HEK293 (cell line): ENCODE measurements around the gene KRT5.

Experiments used
- CTCF ChIA-PET: fragments of 350-600 bp; formaldehyde crosslinking; extraction: SDS; loops from one replicate; lab custom pipeline; 2021; ENCODE audit warnings: antibody characterized with exemption; lab: Yijun Ruan, JAX
- POLR2A ChIA-PET: fragments of 300-600 bp; formaldehyde crosslinking; extraction: SDS; loops from one replicate; lab custom pipeline; 2020; ENCODE audit warnings: antibody characterized with exemption, inconsistent platforms; lab: Yijun Ruan, JAX
- H3K27ac ChIP-seq: fragments of 200-500 bp; sonication (Bioruptor generic); 2 replicates; pipeline ENCODE4 v1.5.1; 2014; ENCODE audit warnings: low read depth, low read length, control low read depth, inconsistent platforms; ENCODE audit errors: extremely low read depth
- H3K36me3 ChIP-seq, 2 experiments: fragments of 200-500 bp in 1 of 2; sonication (Bioruptor generic) in 1 of 2; 1 replicate in 1 of 2; 2 replicates in 1 of 2; pipeline ENCODE4 v1.5.1; 2014 to 2017; ENCODE audit warnings: inconsistent platforms in 2 of 2, low read length in 2 of 2; ENCODE audit not compliant: control insufficient read depth in 2 of 2, insufficient read depth in 1 of 2
- H3K4me1 ChIP-seq: fragments of 200-500 bp; sonication (Bioruptor generic); 2 replicates; pipeline ENCODE4 v1.5.1; 2014; ENCODE audit warnings: mild to moderate bottlenecking, low read length, inconsistent platforms; ENCODE audit not compliant: control insufficient read depth, insufficient read depth
- H3K4me3 ChIP-seq: 2 replicates; pipeline ENCODE4 v1.5.1; 2011; ENCODE audit warnings: low read depth, mild to moderate bottlenecking, control low read depth, low read length, moderate library complexity
- H3K9me3 ChIP-seq: fragments of 200-500 bp; sonication (Bioruptor generic); 2 replicates; pipeline ENCODE4 v1.5.1; 2014; ENCODE audit warnings: low read depth, low read length, inconsistent platforms; ENCODE audit not compliant: control insufficient read depth, insufficient read depth
- BCL11B ChIP-seq: fragments of 450-650 bp; formaldehyde crosslinking; IDR thresholded peaks from 2 replicates; pipeline ENCODE4 v1.5.1; 2016; ENCODE audit warnings: low read depth, missing biosample characterization, missing genetic modification characterization
- GLIS2 ChIP-seq: fragments of 450-650 bp; formaldehyde crosslinking; IDR thresholded peaks from 2 replicates; pipeline ENCODE4 v1.5.1; 2016; ENCODE audit warnings: missing biosample characterization, missing genetic modification characterization
- HOXA7 ChIP-seq: sonication (generic); formaldehyde crosslinking; IDR thresholded peaks from 2 replicates; pipeline ENCODE4 v1.8.1; 2022; ENCODE audit warnings: missing genetic modification reagents, borderline replicate concordance
- KLF8 ChIP-seq: fragments of 450-650 bp; formaldehyde crosslinking; IDR thresholded peaks from 2 replicates; pipeline ENCODE4 v1.5.1; 2016; ENCODE audit warnings: missing biosample characterization, missing genetic modification characterization
- REPIN1 ChIP-seq: fragments of 450-650 bp; formaldehyde crosslinking; IDR thresholded peaks from 2 replicates; pipeline ENCODE4 v1.5.1; 2017; ENCODE audit warnings: missing biosample characterization, missing genetic modification characterization, low read depth
- SCRT1 ChIP-seq: fragments of 450-650 bp; formaldehyde crosslinking; IDR thresholded peaks from 2 replicates; pipeline ENCODE4 v1.5.1; 2016; ENCODE audit warnings: missing biosample characterization, missing genetic modification characterization, borderline replicate concordance
- SETDB1 ChIP-seq: IDR thresholded peaks from one replicate; pipeline ENCODE4 v1.6.1; 2017; ENCODE audit warnings: mild to moderate bottlenecking, low read length, moderate library complexity, mixed read lengths; ENCODE audit not compliant: insufficient read length
- SP2 ChIP-seq: fragments of 450-650 bp; formaldehyde crosslinking; IDR thresholded peaks from 2 replicates; pipeline ENCODE4 v1.5.1; 2016; ENCODE audit warnings: missing biosample characterization, missing genetic modification characterization
- TCF7L2 ChIP-seq: IDR thresholded peaks from 2 replicates; pipeline ENCODE4 v1.6.1; 2011; ENCODE audit warnings: low read depth, mild to moderate bottlenecking, inconsistent platforms, low read length, moderate library complexity, borderline replicate concordance
- ZBTB21 ChIP-seq: fragments of 450-650 bp; formaldehyde crosslinking; IDR thresholded peaks from 2 replicates; pipeline ENCODE4 v1.5.1; 2017; ENCODE audit warnings: missing biosample characterization, missing genetic modification characterization
- ZNF112 ChIP-seq: fragments of 450-650 bp; formaldehyde crosslinking; IDR thresholded peaks from 2 replicates; pipeline ENCODE4 v1.5.0; 2017; ENCODE audit warnings: missing biosample characterization, missing genetic modification characterization
- ZNF132 ChIP-seq: fragments of 450-650 bp; formaldehyde crosslinking; IDR thresholded peaks from 2 replicates; pipeline ENCODE4 v1.5.1; 2017; ENCODE audit warnings: missing biosample characterization, missing genetic modification characterization, borderline replicate concordance
- ZNF16 ChIP-seq: fragments of 450-650 bp; formaldehyde crosslinking; IDR thresholded peaks from 2 replicates; pipeline ENCODE4 v1.5.1; 2016; ENCODE audit warnings: low read depth, missing biosample characterization, missing genetic modification characterization
- ZNF211 ChIP-seq: fragments of 450-650 bp; formaldehyde crosslinking; IDR thresholded peaks from 2 replicates; pipeline ENCODE4 v1.5.1; 2016; ENCODE audit warnings: low read depth, missing biosample characterization, missing genetic modification characterization
- ZNF292 ChIP-seq: fragments of 450-650 bp; formaldehyde crosslinking; IDR thresholded peaks from 2 replicates; pipeline ENCODE4 v1.5.1; 2016; ENCODE audit warnings: low read depth, missing biosample characterization, missing genetic modification characterization, borderline replicate concordance
- ZNF544 ChIP-seq: fragments of 450-650 bp; formaldehyde crosslinking; IDR thresholded peaks from 2 replicates; pipeline ENCODE4 v1.5.0; 2017; ENCODE audit warnings: missing biosample characterization, missing genetic modification characterization
- ZNF600 ChIP-seq: fragments of 450-650 bp; formaldehyde crosslinking; IDR thresholded peaks from 2 replicates; pipeline ENCODE4 v1.5.1; 2016; ENCODE audit warnings: missing biosample characterization, missing genetic modification characterization
- ZNF670 ChIP-seq: fragments of 450-650 bp; formaldehyde crosslinking; IDR thresholded peaks from 2 replicates; pipeline ENCODE4 v1.5.1; 2016; ENCODE audit warnings: missing biosample characterization, missing genetic modification characterization, low read depth
- ZNF677 ChIP-seq: fragments of 450-650 bp; IDR thresholded peaks from 2 replicates; pipeline ENCODE4 v1.5.0; 2018; ENCODE audit warnings: missing biosample characterization, mild to moderate bottlenecking, missing genetic modification characterization, moderate library complexity
- ZSCAN16 ChIP-seq: fragments of 450-650 bp; formaldehyde crosslinking; IDR thresholded peaks from 2 replicates; pipeline ENCODE4 v1.5.1; 2016; ENCODE audit warnings: missing biosample characterization, missing genetic modification characterization
- ZSCAN30 ChIP-seq: fragments of 450-650 bp; IDR thresholded peaks from 2 replicates; pipeline ENCODE4 v1.5.1; 2018; ENCODE audit warnings: missing biosample characterization, mild to moderate bottlenecking, missing genetic modification characterization, moderate library complexity
- TF ChIP-seq, protein P1 (sequence below): fragments of 450-650 bp; formaldehyde crosslinking; IDR thresholded peaks from 2 replicates; pipeline ENCODE4 v1.5.1; 2016; ENCODE audit warnings: missing biosample characterization, missing genetic modification characterization
- TF ChIP-seq, protein P2 (sequence below): fragments of 450-650 bp; formaldehyde crosslinking; IDR thresholded peaks from 2 replicates; pipeline ENCODE4 v1.5.1; 2017; ENCODE audit warnings: missing biosample characterization, mild to moderate bottlenecking, missing genetic modification characterization, moderate library complexity
- TF ChIP-seq, protein P3 (sequence below): fragments of 450-650 bp; formaldehyde crosslinking; IDR thresholded peaks from 2 replicates; pipeline ENCODE4; 2016; ENCODE audit warnings: missing biosample characterization, missing genetic modification characterization

Gene KRT5

DNA sequence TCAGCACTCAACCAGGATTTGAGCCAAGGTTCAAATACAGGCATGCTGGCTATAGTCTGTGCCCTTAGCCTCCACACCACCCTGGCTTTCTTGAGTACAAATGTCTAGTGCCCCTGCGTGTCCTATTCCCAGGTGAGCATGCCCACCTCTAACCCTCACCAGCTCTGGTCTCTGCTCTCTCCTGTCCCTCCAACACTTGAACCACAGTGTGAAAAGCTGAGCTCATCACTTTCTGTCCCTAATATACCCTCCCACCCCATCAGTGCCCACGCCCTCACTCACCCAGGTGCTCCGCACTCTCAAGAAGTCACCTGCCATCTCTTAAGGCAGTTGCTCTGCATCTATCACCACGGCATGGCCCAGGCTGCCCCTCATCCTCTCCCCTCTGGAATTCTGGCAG lies 39.8 kb upstream of the KRT5 start:
- TF ChIP-seq, protein P1, sequence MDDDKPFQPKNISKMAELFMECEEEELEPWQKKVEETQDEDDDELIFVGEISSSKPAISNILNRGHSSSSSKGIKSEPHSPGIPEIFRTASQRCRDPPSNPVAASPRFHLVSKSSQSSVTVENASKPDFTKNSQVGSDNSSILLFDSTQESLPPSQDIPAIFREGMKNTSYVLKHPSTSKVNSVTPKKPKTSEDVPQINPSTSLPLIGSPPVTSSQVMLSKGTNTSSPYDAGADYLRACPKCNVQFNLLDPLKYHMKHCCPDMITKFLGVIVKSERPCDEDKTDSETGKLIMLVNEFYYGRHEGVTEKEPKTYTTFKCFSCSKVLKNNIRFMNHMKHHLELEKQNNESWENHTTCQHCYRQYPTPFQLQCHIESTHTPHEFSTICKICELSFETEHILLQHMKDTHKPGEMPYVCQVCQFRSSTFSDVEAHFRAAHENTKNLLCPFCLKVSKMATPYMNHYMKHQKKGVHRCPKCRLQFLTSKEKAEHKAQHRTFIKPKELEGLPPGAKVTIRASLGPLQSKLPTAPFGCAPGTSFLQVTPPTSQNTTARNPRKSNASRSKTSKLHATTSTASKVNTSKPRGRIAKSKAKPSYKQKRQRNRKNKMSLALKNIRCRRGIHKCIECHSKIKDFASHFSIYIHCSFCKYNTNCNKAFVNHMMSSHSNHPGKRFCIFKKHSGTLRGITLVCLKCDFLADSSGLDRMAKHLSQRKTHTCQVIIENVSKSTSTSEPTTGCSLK (tag by site-specific recombination), result no peak
- TF ChIP-seq ZSCAN30 (tag by site-specific recombination), result no peak
- TF ChIP-seq, protein P2, sequence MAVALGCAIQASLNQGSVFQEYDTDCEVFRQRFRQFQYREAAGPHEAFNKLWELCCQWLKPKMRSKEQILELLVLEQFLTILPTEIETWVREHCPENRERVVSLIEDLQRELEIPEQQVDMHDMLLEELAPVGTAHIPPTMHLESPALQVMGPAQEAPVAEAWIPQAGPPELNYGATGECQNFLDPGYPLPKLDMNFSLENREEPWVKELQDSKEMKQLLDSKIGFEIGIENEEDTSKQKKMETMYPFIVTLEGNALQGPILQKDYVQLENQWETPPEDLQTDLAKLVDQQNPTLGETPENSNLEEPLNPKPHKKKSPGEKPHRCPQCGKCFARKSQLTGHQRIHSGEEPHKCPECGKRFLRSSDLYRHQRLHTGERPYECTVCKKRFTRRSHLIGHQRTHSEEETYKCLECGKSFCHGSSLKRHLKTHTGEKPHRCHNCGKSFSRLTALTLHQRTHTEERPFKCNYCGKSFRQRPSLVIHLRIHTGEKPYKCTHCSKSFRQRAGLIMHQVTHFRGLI (tag by site-specific recombination), result no peak
- TF ChIP-seq ZNF677, result no peak
- CTCF ChIA-PET, result interaction anchor here (0.7 to 1.3 kb wide), 3 partner anchors 17 to 306 kb away, joined by 3 to 4 read pairs (median 3); no protein-coding TSS in a partner anchor
- POLR2A ChIA-PET, result no interaction called here

DNA sequence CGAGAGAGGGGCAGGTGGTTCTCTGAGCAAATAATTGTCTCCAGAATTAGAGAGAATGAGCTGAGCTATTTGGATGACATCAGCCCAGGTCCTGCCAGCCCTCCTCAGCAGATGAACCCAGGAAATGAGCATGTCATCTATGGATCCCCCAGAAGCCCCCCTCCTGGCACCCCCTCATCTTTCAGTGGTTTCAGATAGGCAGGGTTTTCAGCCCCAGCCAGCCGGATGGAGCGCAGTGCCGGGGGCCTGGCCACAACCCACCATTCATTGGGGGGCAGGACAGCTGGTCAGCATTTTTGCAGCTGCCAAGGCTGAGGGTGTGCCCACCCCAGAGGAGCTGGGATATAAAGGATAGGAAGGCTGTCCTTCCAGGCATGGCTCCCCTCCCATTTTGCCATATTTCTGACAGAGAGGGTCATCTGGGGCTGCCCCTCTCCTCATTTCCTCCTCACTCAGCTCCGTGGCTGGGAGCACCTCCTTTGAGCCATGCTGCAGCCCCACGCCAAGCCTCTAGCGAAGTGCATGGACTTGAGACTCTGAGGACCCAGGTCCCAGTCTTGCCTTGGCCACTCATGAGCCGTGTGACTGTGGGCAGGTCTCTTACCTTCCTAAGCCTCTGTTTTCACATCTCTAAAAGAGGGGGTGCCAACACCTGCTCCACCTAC lies 38.7 kb upstream of the KRT5 start:
- no peak overlapping the region for H3K27ac ChIP-seq
- H3K4me3 ChIP-seq, result no peak overlapping the region
- CTCF ChIA-PET, result interaction anchor here (0.7 kb wide), 1 partner anchor 158 kb away, joined by 3 read pairs; no protein-coding TSS in a partner anchor
- no peaks in the 10 kb centered on the region for H3K36me3 ChIP-seq
- no peak for TF ChIP-seq ZNF544 (tag by site-specific recombination)
- no peak for TF ChIP-seq ZNF211
- TF ChIP-seq REPIN1 (tag by site-specific recombination), result no peak
- TF ChIP-seq SP2, result no peak
- no peak for TF ChIP-seq GLIS2
- no peak for TF ChIP-seq ZNF112
- TF ChIP-seq KLF8 (tag by site-specific recombination), result no peak
- no peak for TF ChIP-seq ZNF16 (tag by site-specific recombination)
- TF ChIP-seq, all 188 proteins: peak for 0
- H3K4me1 ChIP-seq, result no peaks in the 10 kb centered on the region
- POLR2A ChIA-PET, result no interaction called here
- H3K9me3 ChIP-seq, result no peaks in the 10 kb centered on the region

More for the DNA sequence above, 39.8 kb upstream of the KRT5 start:
- Histone ChIP-seq H3K4me3 (no peak overlapping the region), H3K27ac (no peak overlapping the region), H3K9me3 (no peaks in the 10 kb centered on the region), H3K4me1 (no peaks in the 10 kb centered on the region), H3K36me3 (no peaks in the 10 kb centered on the region)

DNA sequence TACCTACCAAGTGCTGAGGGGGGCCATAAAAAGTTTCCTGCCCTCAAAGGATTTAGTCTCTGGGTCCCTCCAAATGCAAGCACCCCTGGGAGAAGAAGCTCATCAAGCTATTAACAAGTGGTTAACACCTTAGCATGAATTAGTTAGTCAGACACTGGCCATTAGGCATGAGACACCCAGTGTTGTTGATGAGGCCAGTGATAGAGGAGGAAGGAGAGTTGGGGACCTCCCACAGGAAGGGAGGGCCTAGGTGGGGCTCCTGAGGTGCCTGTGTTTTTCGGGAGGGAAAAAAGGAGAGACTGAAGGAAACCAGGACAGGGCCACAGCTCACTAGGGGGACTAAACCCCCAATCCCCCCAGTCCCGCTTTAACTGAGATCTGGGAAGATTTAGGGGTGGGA lies 37.3 kb upstream of the KRT5 start:
- ChIA-PET POLR2A (no interaction called here), CTCF (interaction anchor here (0.6 to 0.9 kb wide), 4 partner anchors 9 to 441 kb away, joined by 3 read pairs; no protein-coding TSS in a partner anchor)
- TF ChIP-seq SCRT1 (tag by site-specific recombination) (no peak), TCF7L2 (no peak), ZNF292 (tag by site-specific recombination) (no peak), BCL11B (tag by site-specific recombination) (no peak), ZNF600 (tag by site-specific recombination) (no peak), ZSCAN16 (tag by site-specific recombination) (no peak), HOXA7 (CRISPR knock-in tag) (no peak), ZNF670 (tag by site-specific recombination) (no peak), SETDB1 (no peak), ZBTB21 (tag by site-specific recombination) (no peak), ZNF132 (tag by site-specific recombination) (no peak)
- TF ChIP-seq, protein P3, sequence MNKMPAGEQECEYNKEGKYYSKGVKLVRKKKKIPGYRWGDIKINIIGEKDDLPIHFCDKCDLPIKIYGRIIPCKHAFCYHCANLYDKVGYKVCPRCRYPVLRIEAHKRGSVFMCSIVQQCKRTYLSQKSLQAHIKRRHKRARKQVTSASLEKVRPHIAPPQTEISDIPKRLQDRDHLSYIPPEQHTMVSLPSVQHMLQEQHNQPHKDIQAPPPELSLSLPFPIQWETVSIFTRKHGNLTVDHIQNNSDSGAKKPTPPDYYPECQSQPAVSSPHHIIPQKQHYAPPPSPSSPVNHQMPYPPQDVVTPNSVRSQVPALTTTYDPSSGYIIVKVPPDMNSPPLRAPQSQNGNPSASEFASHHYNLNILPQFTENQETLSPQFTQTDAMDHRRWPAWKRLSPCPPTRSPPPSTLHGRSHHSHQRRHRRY (tag by site-specific recombination), result no peak
- H3K36me3 ChIP-seq, result no peaks in the 10 kb centered on the region
- H3K27ac ChIP-seq, result no peak overlapping the region
- H3K4me3 ChIP-seq, result no peak overlapping the region
- H3K4me1 ChIP-seq, result no peaks in the 10 kb centered on the region
- no peaks in the 10 kb centered on the region for H3K9me3 ChIP-seq
